Measurements from ENCODE around the gene ZNF747.
"Not testable (repeated sequence)": the region's sequence is repeated elsewhere in the genome, so short reads cannot be mapped to it uniquely, and the experiment has no call there.

Gene ZNF747

GRCh38 chr16:30557707-30557956 is 23.0 kb upstream of the ZNF747 start:
- DNase-seq: no peak

- no peak for DNase-seq
Measured at GRCh38 chr16:30556125-30556473, 21.4 kb upstream of the ZNF747 start.

GRCh38 chr16:30555315-30556124 is 20.9 kb upstream of the ZNF747 start:
- DNase-seq: no peak

- DNase-seq: no peak
Measured at GRCh38 chr16:30554557-30555314, 20.1 kb upstream of the ZNF747 start.

- DNase-seq: no peak
Measured at GRCh38 chr16:30553393-30553899, 18.8 kb upstream of the ZNF747 start.

GRCh38 chr16:30552956-30553355 is 18.3 kb upstream of the ZNF747 start:
- no peak for DNase-seq

GRCh38 chr16:30551781-30552180 is 17.1 kb upstream of the ZNF747 start:
- DNase-seq: peak; percentile 43

- DNase-seq: no peak
Measured at GRCh38 chr16:30548416-30549253, 14.0 kb upstream of the ZNF747 start.

- no peak for DNase-seq
Measured at GRCh38 chr16:30546115-30546514, 11.5 kb upstream of the ZNF747 start.

- DNase-seq: no peak
Measured at GRCh38 chr16:30543067-30543466, 8.4 kb upstream of the ZNF747 start.

- DNase-seq: no peak
Measured at GRCh38 chr16:30541502-30542329, 7.1 kb upstream of the ZNF747 start.

- DNase-seq: not testable (repeated sequence)
Measured at GRCh38 chr16:30540916-30541464, 6.3 kb upstream of the ZNF747 start.

GRCh38 chr16:30539986-30540526 is 5.4 kb upstream of the ZNF747 start:
- not testable (repeated sequence) for DNase-seq

- no peak for DNase-seq
Measured at GRCh38 chr16:30539000-30539964, 4.6 kb upstream of the ZNF747 start.

- DNase-seq: not testable (repeated sequence)
Measured at GRCh38 chr16:30536391-30537024, 1.9 kb upstream of the ZNF747 start.

GRCh38 chr16:30535777-30536190 is 1.1 kb upstream of the ZNF747 start:
- peak; percentile 72 for DNase-seq

GRCh38 chr16:30535106-30535776 is 583 bp upstream of the ZNF747 start:
- DNase-seq: no peak

GRCh38 chr16:30533748-30534367 is 800 bp downstream of the ZNF747 start:
- peak; percentile 27 for DNase-seq

GRCh38 chr16:30533146-30533522 is 1.5 kb downstream of the ZNF747 start:
- no peak for DNase-seq

All from activated naive CD4-positive, alpha-beta T cell treated with anti-CD3 and anti-CD28 coated beads, Interleukin-2, amount 50 U/mL, for 16 hours (primary cell).